Measurements from ENCODE around the gene TMC3. TPM values are rescaled to one million over a fixed set of nuclear protein-coding genes. Genes with fewer than 3 reads are reported as not detected.

The TMC3 gene
- total and polyA plus RNA-seq, 2 experiments from 2014 or later: 0.20 to 0.21 TPM

GRCh38 chr15:81378443-81378842 is 4.4 kb upstream of the TMC3 start:
- no peaks in the 10 kb centered on the region for H3K36me3 ChIP-seq
- H3K4me1 ChIP-seq (ENCODE audit: low read depth): no peaks in the 10 kb centered on the region
- TF ChIP-seq CTCF (IDR thresholded peaks at IDR 0.05; ENCODE audit: low read depth, low read length): no peak
- H3K4me3 ChIP-seq: no peak overlapping the region
- no peaks in the 10 kb centered on the region for H3K9me3 ChIP-seq (ENCODE audit: low read depth)
- no peak overlapping the region for H3K27ac ChIP-seq
- DNase-seq (ENCODE audit: low read depth in 1 of 2, low spot score in 1 of 2): no peak
- no peaks in the 10 kb centered on the region for H3K27me3 ChIP-seq

- DNase-seq (ENCODE audit: low read depth in 1 of 2, low spot score in 1 of 2): no peak
- H3K9me3 ChIP-seq (ENCODE audit: low read depth): no peaks in the 10 kb centered on the region
- peaks cover 4% of the 10 kb centered on the region for H3K4me1 ChIP-seq (ENCODE audit: low read depth)
- TF ChIP-seq CTCF (IDR thresholded peaks at IDR 0.05; ENCODE audit: low read depth, low read length): no peak
- no peaks in the 10 kb centered on the region for H3K36me3 ChIP-seq
- H3K4me3 ChIP-seq: no peak overlapping the region
- H3K27me3 ChIP-seq: no peaks in the 10 kb centered on the region
- H3K27ac ChIP-seq: no peak overlapping the region
Observed at GRCh38 chr15:81377871-81378270, 3.9 kb upstream of the TMC3 start.

- no peak for DNase-seq (ENCODE audit: low read depth in 1 of 2, low spot score in 1 of 2)
- no peak overlapping the region for H3K27ac ChIP-seq
- no peaks in the 10 kb centered on the region for H3K9me3 ChIP-seq (ENCODE audit: low read depth)
- H3K27me3 ChIP-seq: no peaks in the 10 kb centered on the region
- H3K36me3 ChIP-seq: no peaks in the 10 kb centered on the region
- H3K4me3 ChIP-seq: no peak overlapping the region
- no peak for TF ChIP-seq CTCF (IDR thresholded peaks at IDR 0.05; ENCODE audit: low read depth, low read length)
- peaks cover 5% of the 10 kb centered on the region for H3K4me1 ChIP-seq (ENCODE audit: low read depth)
Observed at GRCh38 chr15:81376231-81376630, 2.2 kb upstream of the TMC3 start.

- H3K4me1 ChIP-seq (ENCODE audit: low read depth): peaks cover 5% of the 10 kb centered on the region
- DNase-seq (ENCODE audit: low read depth in 1 of 2, low spot score in 1 of 2): no peak
- no peak overlapping the region for H3K27ac ChIP-seq
- TF ChIP-seq CTCF (IDR thresholded peaks at IDR 0.05; ENCODE audit: low read depth, low read length): no peak
- no peaks in the 10 kb centered on the region for H3K27me3 ChIP-seq
- no peak overlapping the region for H3K4me3 ChIP-seq
- H3K36me3 ChIP-seq: no peaks in the 10 kb centered on the region
- no peaks in the 10 kb centered on the region for H3K9me3 ChIP-seq (ENCODE audit: low read depth)
Observed at GRCh38 chr15:81375461-81375860, 1.4 kb upstream of the TMC3 start.

GRCh38 chr15:81373176-81373575 is 837 bp downstream of the TMC3 start:
- Histone ChIP-seq H3K9me3 (ENCODE audit: low read depth) (no peaks in the 10 kb centered on the region), H3K27ac (no peak overlapping the region), H3K36me3 (no peaks in the 10 kb centered on the region), H3K27me3 (no peaks in the 10 kb centered on the region), H3K4me1 (ENCODE audit: low read depth) (peaks cover 5% of the 10 kb centered on the region), H3K4me3 (no peak overlapping the region)
- no peak for TF ChIP-seq CTCF (IDR thresholded peaks at IDR 0.05; ENCODE audit: low read depth, low read length)
- peak in 1 of 2 donors; percentile 2 for DNase-seq (ENCODE audit: low read depth in 1 of 2, low spot score in 1 of 2)

GRCh38 chr15:81372575-81372974 is 1.4 kb downstream of the TMC3 start:
- H3K9me3 ChIP-seq (ENCODE audit: low read depth): no peaks in the 10 kb centered on the region
- no peak overlapping the region for H3K4me3 ChIP-seq
- no peak for DNase-seq (ENCODE audit: low read depth in 1 of 2, low spot score in 1 of 2)
- peaks cover 5% of the 10 kb centered on the region for H3K4me1 ChIP-seq (ENCODE audit: low read depth)
- no peak for TF ChIP-seq CTCF (IDR thresholded peaks at IDR 0.05; ENCODE audit: low read depth, low read length)
- H3K36me3 ChIP-seq: no peaks in the 10 kb centered on the region
- H3K27me3 ChIP-seq: no peaks in the 10 kb centered on the region
- no peak overlapping the region for H3K27ac ChIP-seq
